Neuronal stem cell (in vitro differentiated cells): ENCODE data around the gene POC1A.

Experiments
- DNase-seq: peaks from one replicate; pipeline ENCODE4 v3.0.0-alpha.2; 2013; ENCODE audit warnings: low spot score
- H2AFZ ChIP-seq: one replicate; pipeline ENCODE4 v1.6.1; 2013; ENCODE audit warnings: mild to moderate bottlenecking, low read length, inconsistent platforms
- H2AK5ac ChIP-seq: 2 replicates; pipeline ENCODE4 v1.6.1; 2013; ENCODE audit warnings: low read depth, mild to moderate bottlenecking, inconsistent platforms, low read length, moderate library complexity, mixed read lengths
- H2BK120ac ChIP-seq: 2 replicates; pipeline ENCODE4 v1.6.1; 2013; ENCODE audit warnings: low read depth, mild to moderate bottlenecking, inconsistent platforms, low read length, moderate library complexity, mixed read lengths
- H2BK12ac ChIP-seq: one replicate; pipeline ENCODE4 v1.6.1; 2013; ENCODE audit warnings: low read length, inconsistent platforms
- H2BK15ac ChIP-seq: 2 replicates; pipeline ENCODE4 v1.6.1; 2013; ENCODE audit warnings: mild to moderate bottlenecking, low read length, inconsistent platforms, mixed read lengths
- H2BK5ac ChIP-seq: one replicate; pipeline ENCODE4 v1.6.1; 2013; ENCODE audit warnings: inconsistent platforms, mild to moderate bottlenecking, low read length, moderate library complexity
- H3K14ac ChIP-seq: one replicate; pipeline ENCODE4 v1.6.1; 2013; ENCODE audit warnings: low read length, inconsistent platforms
- H3K18ac ChIP-seq: 2 replicates; pipeline ENCODE4 v1.6.1; 2013; ENCODE audit warnings: low read length, inconsistent platforms
- H3K23ac ChIP-seq: 2 replicates; pipeline ENCODE4 v1.6.1; 2013; ENCODE audit warnings: low read depth, mild to moderate bottlenecking, mixed read lengths, low read length, inconsistent platforms; ENCODE audit not compliant: poor library complexity
- H3K27ac ChIP-seq: replicated peaks from 3 replicates; pipeline ENCODE4 v1.5.1; 2013; ENCODE audit warnings: low read length, inconsistent platforms
- H3K27me3 ChIP-seq, 3 experiments: 2 replicates each; pipeline ENCODE4 v1.6.1; 2013; ENCODE audit warnings: low read length in 3 of 3, mild to moderate bottlenecking in 2 of 3, inconsistent platforms in 1 of 3, low read depth in 1 of 3, mixed read lengths in 1 of 3, moderate library complexity in 1 of 3; ENCODE audit not compliant: control insufficient read depth in 3 of 3, insufficient read depth in 3 of 3
- H3K36me3 ChIP-seq, 2 donors: replicated peaks in 1 of 2; 2 replicates each; pipeline ENCODE4 v1.6.1; 2013; ENCODE audit warnings: low read length in 2 of 2; ENCODE audit not compliant: control insufficient read depth in 2 of 2, insufficient read depth in 2 of 2
- H3K4ac ChIP-seq: 2 replicates; pipeline ENCODE4 v1.6.1; 2013; ENCODE audit warnings: inconsistent platforms, mild to moderate bottlenecking, low read length, moderate library complexity
- H3K4me1 ChIP-seq, 2 donors: 1 replicate in 1 of 2; 2 replicates in 1 of 2; pipeline ENCODE4 v1.6.1; 2013; ENCODE audit warnings: low read length in 2 of 2, low read depth in 1 of 2; ENCODE audit not compliant: control insufficient read depth in 2 of 2, insufficient read depth in 1 of 2
- H3K4me2 ChIP-seq: one replicate; pipeline ENCODE4 v1.6.1; 2013; ENCODE audit warnings: mild to moderate bottlenecking, low read length, inconsistent platforms; ENCODE audit not compliant: insufficient read depth, poor library complexity, severe bottlenecking
- H3K4me3 ChIP-seq, 2 donors: 2 replicates each; pipeline ENCODE4 v1.5.1; 2013; ENCODE audit warnings: low read length in 2 of 2, mild to moderate bottlenecking in 2 of 2, inconsistent platforms in 1 of 2, moderate library complexity in 1 of 2
- H3K79me1 ChIP-seq: one replicate; pipeline ENCODE4 v1.6.1; 2013; ENCODE audit warnings: low read depth, mild to moderate bottlenecking, inconsistent platforms, low read length, moderate library complexity
- H3K9ac ChIP-seq: one replicate; pipeline ENCODE4 v1.6.1; 2013; ENCODE audit warnings: mild to moderate bottlenecking, low read depth, low read length, inconsistent platforms; ENCODE audit not compliant: poor library complexity
- H3K9me3 ChIP-seq, 2 donors: replicated peaks in 1 of 2; 2 replicates each; pipeline versions ENCODE3 to v1.6.1; 2013; ENCODE audit warnings: low read length in 2 of 2, mild to moderate bottlenecking in 2 of 2, inconsistent platforms in 1 of 2, low read depth in 1 of 2, mixed read lengths in 1 of 2, moderate library complexity in 1 of 2; ENCODE audit not compliant: control insufficient read depth in 2 of 2, insufficient read depth in 1 of 2
- H4K8ac ChIP-seq: one replicate; pipeline ENCODE4 v1.6.1; 2013; ENCODE audit warnings: low read depth, mild to moderate bottlenecking, inconsistent platforms, low read length, moderate library complexity
- H4K91ac ChIP-seq: one replicate; pipeline ENCODE4 v1.6.1; 2013; ENCODE audit warnings: low read length, low read depth, mild to moderate bottlenecking, inconsistent platforms; ENCODE audit not compliant: poor library complexity
- WGBS, 2 donors: extraction: QIAGEN DNeasy Blood & Tissue Kit; methylation state at CpG; one replicate each; pipeline ENCODE4 v1.1.7; 2013; ENCODE audit warnings: missing lambda C conversion rate in 2 of 2, mixed read lengths in 1 of 2; ENCODE audit not compliant: insufficient read length in 2 of 2, insufficient replicate concordance in 1 of 2; ENCODE audit errors: extremely low coverage in 2 of 2; 5-methylcytosine and 5-hydroxymethylcytosine counted together

Gene POC1A

DNA sequence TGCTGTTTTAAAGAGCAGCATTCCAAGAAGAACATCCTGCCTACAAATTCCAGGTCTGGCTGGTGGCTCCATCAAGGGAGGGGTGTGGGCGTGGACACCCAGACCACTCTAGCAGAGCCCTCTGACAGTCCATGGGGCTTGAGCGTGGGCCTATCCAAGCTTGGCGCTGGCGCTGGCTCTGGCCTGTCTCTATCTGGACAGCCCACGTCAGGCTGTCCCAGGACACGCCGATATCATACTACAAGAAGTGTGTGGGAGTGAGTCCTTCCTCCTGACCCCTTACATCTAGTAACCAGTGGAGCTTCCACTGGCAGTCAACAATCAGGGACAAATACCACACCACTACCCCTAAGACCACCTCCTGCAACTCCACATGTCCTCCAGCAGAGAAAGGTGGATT lies 80.7 kb downstream of the POC1A start:
- H2BK120ac ChIP-seq, result peak overlapping the region; percentile 76
- H2BK12ac ChIP-seq, result no peak overlapping the region
- H2BK15ac ChIP-seq, result no peak overlapping the region
- peaks cover 0 to 1% of the 10 kb centered on the region in 2 donors for H3K9me3 ChIP-seq
- no peak overlapping the region for H2BK5ac ChIP-seq
- no peak overlapping the region for H2AK5ac ChIP-seq
- H3K4ac ChIP-seq, result no peak overlapping the region
- H3K4me2 ChIP-seq, result no peak overlapping the region
- H2AFZ ChIP-seq, result no peak overlapping the region
- no peak overlapping the region for H3K18ac ChIP-seq
- H3K4me3 ChIP-seq, result no peak overlapping the region
- H3K9ac ChIP-seq, result no peak overlapping the region
- no CpG with 5 or more reads among the region's 7 CpGs for WGBS, 2 donors
- peaks cover 0 to 2% of the 10 kb centered on the region in 2 donors for H3K4me1 ChIP-seq
- no peaks in the 10 kb centered on the region for H3K27me3 ChIP-seq
- no peak for DNase-seq
- peaks cover 3% of the 10 kb centered on the region for H3K79me1 ChIP-seq
- no peak overlapping the region for H3K14ac ChIP-seq
- H3K36me3 ChIP-seq, result peaks cover 16 to 23% of the 10 kb centered on the region in 2 donors
- no peak overlapping the region for H4K91ac ChIP-seq
- no peak overlapping the region for H3K23ac ChIP-seq
- no peak overlapping the region for H4K8ac ChIP-seq
- H3K27ac ChIP-seq, result no peak overlapping the region

DNA sequence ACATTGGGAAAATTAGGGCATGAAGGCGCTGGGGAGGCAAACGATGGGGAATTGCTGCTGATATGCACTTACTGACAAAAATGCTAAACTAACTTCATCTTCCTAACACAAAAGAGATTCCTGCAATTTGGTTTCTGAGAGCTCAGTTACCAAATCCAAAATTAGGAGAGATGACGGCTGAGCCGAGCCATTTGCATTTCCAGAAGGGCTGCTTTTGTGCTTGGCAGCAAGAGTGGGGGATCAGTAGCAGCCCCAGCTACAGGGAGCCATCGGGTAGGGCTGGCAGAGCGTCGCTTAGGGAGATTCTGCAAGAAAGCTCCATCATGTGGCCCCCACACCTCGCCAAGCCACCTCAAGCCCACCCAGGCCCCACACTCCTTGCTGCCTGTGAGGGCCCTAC lies 81.8 kb downstream of the POC1A start:
- Histone ChIP-seq H3K9ac (no peak overlapping the region), H3K4me3 (no peak overlapping the region), H4K91ac (no peak overlapping the region), H3K4ac (no peak overlapping the region), H3K23ac (no peak overlapping the region), H2BK15ac (no peak overlapping the region), H4K8ac (no peak overlapping the region), H3K79me1 (peaks cover 3% of the 10 kb centered on the region), H3K27me3 (no peaks in the 10 kb centered on the region), H2BK5ac (no peak overlapping the region), H3K4me1 (peaks cover 0 to 9% of the 10 kb centered on the region in 2 donors), H3K14ac (no peak overlapping the region), H2AFZ (no peak overlapping the region), H3K36me3 (peaks cover 16 to 23% of the 10 kb centered on the region in 2 donors), H2BK12ac (no peak overlapping the region), H3K27ac (no peak overlapping the region), H3K9me3 (peaks cover 0 to 1% of the 10 kb centered on the region in 2 donors), H2BK120ac (no peak overlapping the region), H3K18ac (no peak overlapping the region), H3K4me2 (no peak overlapping the region), H2AK5ac (no peak overlapping the region)
- WGBS, 2 donors, result no CpG with 5 or more reads among the region's 8 CpGs
- no peak for DNase-seq

DNA sequence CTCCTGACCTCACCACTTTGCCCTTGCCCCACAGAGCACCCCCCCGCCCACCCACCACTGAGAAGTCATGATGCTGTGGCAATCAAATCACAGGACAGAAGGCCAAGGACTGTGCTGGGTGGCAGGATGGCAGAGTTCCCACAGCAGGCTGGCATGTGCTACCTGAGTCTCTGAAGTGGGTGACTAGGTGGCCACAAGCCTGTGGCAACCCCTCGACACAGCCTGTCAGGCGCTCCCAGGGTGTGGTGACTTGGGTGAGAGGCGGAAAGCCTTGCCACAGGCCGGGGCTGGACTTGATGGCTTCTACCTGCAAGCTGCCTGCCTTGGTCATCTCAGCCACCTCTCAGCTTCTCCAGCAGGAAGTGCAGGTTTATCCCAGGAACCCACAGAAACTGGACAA lies 82.2 kb downstream of the POC1A start:
- H3K79me1 ChIP-seq, result peaks cover 3% of the 10 kb centered on the region
- H3K14ac ChIP-seq, result peak overlapping the region; percentile 17
- H2BK5ac ChIP-seq, result no peak overlapping the region
- H3K4me2 ChIP-seq, result no peak overlapping the region
- H4K91ac ChIP-seq, result no peak overlapping the region
- H3K23ac ChIP-seq, result no peak overlapping the region
- no peak overlapping the region for H4K8ac ChIP-seq
- H3K27me3 ChIP-seq, result no peaks in the 10 kb centered on the region
- DNase-seq, result no peak
- peaks cover 16 to 23% of the 10 kb centered on the region in 2 donors for H3K36me3 ChIP-seq
- H3K4me3 ChIP-seq, result no peak overlapping the region
- H3K27ac ChIP-seq, result no peak overlapping the region
- H2BK12ac ChIP-seq, result no peak overlapping the region
- H2AFZ ChIP-seq, result no peak overlapping the region
- H2BK120ac ChIP-seq, result no peak overlapping the region
- no peak overlapping the region for H3K9ac ChIP-seq
- H3K18ac ChIP-seq, result no peak overlapping the region
- H2BK15ac ChIP-seq, result no peak overlapping the region
- peaks cover 0 to 1% of the 10 kb centered on the region in 2 donors for H3K9me3 ChIP-seq
- WGBS, 2 donors, result no CpG with 5 or more reads among the region's 5 CpGs
- H3K4me1 ChIP-seq, result peaks cover 0 to 7% of the 10 kb centered on the region in 2 donors
- H2AK5ac ChIP-seq, result no peak overlapping the region
- H3K4ac ChIP-seq, result no peak overlapping the region

- H4K91ac ChIP-seq, result no peak overlapping the region
- no peak overlapping the region for H3K4ac ChIP-seq
- no peak overlapping the region for H3K9ac ChIP-seq
- no peak overlapping the region for H2BK120ac ChIP-seq
- peaks cover 16 to 23% of the 10 kb centered on the region in 2 donors for H3K36me3 ChIP-seq
- H3K23ac ChIP-seq, result no peak overlapping the region
- H2BK5ac ChIP-seq, result no peak overlapping the region
- H3K9me3 ChIP-seq, result peaks cover 0 to 1% of the 10 kb centered on the region in 2 donors
- no CpG with 5 or more reads among the region's 22 CpGs for WGBS, 2 donors
- no peak overlapping the region for H3K27ac ChIP-seq
- peak overlapping the region; percentile 30 for H2BK12ac ChIP-seq
- H3K27me3 ChIP-seq, result peaks cover 0 to 3% (median 0%) of the 10 kb centered on the region in 3 experiments
- no peak for DNase-seq
- H3K14ac ChIP-seq, result peak overlapping the region; percentile 38
- no peak overlapping the region for H2BK15ac ChIP-seq
- no peak overlapping the region for H3K18ac ChIP-seq
- H3K4me2 ChIP-seq, result no peak overlapping the region
- H4K8ac ChIP-seq, result no peak overlapping the region
- H3K4me1 ChIP-seq, result peaks cover 0 to 7% of the 10 kb centered on the region in 2 donors
- H3K79me1 ChIP-seq, result peaks cover 5% of the 10 kb centered on the region
- no peak overlapping the region for H3K4me3 ChIP-seq
- H2AFZ ChIP-seq, result no peak overlapping the region
- H2AK5ac ChIP-seq, result no peak overlapping the region
Measured at GRCh38 chr3:52070724-52071621, 83.2 kb downstream of the POC1A start.
